Putamen (tissue), 1 donor: ENCODE measurements around the gene MDFI.
A peak's percentile ranks its signal among the peaks of the same experiment; 100 is the strongest.

Source experiments
- DNase-seq: peaks from one replicate; pipeline ENCODE4 v3.0.0-alpha.2; 2016; ENCODE audit warnings: low spot score

The MDFI gene

DNA sequence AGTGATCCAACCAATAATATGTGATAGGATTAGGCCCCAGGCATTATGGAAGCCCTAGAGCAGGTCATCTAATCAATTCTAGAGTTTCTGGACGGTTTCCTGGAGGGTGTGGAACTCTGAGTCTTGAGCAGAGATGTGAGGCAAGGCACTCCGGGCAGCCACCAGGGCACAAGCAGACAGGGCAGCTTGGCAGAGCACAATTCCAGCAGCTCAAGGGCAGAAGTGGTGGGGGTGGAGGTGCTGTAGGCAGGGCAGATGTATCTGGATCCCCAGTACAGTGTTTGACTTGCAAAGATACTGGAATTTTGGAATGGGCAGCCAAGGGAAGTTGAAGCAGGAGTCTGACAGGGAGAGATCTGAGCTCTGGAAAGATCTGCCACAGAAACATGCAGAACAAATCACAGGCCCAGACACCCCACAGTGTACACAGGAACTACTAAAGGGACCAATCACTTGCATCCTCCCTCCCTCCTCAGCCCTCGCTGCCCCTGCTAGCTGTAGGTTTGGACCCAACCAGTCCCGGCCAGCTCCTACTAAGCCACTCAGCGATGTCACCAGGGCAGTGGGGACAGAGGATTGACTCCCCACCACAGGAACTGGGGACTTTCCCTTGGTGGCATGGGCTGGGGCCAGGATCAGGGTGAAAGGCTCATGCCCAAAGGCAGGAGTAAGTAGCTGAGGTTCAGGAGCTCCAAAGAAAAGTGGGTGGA is 50.1 kb downstream of the MDFI start:
- DNase-seq, result no peak

DNA sequence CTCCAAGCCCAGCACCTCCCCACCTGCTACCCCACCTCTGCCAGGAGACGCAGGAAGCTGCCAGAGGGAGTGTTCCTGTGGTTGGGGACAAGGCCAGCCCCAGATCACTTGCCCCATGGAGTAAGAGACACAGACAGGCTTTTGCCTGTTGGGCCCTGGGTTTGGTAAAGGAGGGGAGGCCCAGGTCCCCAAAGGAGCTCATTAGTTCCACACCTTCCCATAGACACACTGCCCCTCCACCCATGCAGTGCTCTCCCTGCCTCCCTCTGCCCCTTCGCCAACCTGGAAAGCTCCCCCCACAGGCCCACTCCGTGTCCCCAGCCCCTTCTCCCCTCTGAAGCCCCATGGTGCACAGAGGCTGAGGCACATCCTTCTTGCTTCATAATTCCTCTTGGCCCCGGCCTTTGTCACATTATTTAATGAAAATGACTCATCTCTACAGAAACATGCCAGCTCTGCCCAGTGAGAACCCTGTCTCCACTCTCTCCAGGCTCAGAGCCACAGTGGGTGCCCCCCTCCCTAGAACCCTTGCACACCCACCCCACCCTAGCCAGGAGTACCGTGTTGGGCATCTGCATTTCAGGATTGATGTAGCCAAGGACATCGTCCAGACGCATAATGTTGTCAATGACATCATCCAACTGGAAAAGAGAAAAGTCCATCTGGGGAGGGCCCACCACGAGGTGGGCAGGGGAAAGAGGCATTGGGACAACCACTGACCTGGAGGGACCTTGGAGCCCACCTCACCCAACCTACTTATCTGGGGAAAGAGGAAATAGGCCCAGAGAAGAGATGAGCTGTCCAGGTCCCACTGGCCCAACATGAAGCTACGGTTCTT is 51.1 kb downstream of the MDFI start:
- DNase-seq, result no peak

DNA sequence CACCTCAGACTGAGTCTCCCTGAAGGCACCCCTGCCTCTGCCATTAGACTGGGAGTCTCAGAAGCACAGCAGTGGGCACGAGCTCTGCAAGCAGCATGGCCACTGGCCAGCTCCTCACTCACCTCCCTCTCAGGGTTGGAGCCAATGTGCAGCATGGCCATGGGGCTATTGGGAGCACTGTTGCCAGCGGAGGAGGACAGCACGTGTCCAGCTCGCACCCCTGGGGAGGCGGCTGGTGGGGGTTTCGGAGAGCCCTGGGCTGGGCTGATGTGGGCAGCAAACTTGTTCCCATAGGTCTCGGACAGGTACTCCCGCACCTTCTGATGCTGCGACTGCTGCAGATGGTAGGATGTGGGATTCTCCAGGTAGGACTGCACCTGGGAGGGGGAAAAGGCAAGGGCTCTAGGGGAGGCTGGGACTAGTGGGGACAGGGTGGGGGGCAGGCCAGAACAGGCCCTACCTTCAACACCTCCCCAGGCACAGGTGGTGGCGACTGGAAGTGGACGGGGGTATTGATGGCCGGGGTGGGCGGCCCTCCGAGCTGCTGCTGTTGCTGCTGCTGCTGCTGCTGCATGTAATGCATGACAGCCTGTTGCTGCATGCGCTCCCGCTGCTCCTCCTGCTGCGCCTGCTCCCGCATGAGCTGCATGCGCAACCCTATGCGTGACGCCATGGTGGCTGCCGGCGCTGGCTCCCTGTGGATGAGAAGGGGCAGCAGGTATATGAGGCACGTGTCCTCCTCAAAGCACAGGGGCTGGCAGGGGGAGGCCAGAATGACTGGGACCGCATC is 52.5 kb downstream of the MDFI start:
- no peak for DNase-seq

DNA sequence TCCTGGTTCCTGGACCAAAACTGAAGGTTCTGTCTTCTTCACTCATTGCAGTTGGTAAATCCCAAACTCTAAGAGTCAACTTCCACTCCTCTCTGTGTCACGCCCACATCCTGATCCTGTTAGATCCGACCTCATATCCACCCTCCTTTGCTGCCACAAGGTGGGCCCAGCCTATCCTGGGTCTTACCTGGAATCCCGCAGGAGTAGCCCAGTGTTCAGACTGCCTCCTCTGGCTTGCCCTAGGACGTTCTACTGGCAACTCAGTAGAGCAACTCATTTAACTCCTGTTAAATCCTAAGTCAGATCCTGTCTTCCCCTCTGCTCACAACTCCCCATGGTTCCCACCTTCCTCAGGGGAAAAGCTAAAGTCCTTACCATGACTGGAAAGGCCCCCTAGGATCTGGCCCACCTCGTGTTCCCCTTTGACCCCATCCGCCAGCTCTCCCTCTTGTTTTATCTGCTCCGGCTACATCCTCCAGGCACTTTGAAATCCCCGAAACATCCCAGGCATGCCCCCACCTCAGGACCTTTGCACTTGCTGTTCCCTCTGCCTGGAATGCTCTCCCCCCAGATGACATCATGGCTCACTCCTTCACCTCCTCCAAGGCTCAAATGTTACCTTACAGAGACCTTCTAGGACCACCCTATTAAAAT is 53.3 kb downstream of the MDFI start:
- no peak for DNase-seq

DNA sequence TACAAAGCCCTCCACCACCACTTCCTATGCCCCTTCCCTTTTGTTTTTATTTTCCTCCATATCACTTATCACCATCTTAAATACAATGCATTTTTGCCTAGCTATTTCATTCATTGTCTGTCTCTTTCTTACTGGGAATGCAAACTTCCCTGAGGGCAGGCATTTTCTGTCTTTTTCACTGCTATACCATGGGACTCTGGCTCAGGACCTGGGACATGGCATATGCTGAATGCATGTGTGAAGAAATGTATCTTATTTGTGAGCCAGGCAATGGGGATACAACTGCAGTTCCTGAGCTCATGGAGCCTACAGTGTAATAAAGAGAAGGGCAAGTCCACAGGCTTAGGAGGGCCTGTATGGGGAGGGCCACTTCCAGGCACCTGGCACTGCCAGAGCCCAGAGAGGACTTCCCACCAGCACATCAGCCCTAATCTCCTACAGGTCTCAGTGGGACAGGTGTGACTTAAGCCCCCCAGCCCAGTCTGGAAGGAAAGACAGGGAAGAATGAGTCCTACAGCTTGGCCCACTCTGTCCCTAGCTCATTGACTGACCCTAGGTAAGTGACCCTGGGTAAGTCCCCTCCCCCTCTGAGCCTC is 53.9 kb downstream of the MDFI start:
- no peak for DNase-seq

DNA sequence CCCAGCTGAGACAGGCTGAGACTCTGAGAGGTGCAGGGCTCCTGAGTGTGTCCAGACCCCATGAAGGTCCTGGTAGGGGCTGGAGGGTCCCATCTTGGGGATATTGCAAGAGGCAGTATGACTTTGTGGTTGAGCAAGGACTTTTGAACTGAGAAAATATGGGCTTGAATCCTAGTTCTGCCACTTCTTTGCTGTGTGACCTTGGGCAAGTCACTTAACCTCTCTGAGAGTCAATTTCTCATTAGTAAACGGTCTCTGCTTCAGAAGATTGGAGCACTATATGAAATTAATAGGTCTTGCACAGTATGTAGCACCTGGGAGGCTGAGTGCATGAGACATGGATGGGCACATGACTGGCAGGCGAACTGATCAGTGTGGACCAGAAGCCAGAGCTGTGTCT is 54.5 kb downstream of the MDFI start:
- no peak for DNase-seq

DNA sequence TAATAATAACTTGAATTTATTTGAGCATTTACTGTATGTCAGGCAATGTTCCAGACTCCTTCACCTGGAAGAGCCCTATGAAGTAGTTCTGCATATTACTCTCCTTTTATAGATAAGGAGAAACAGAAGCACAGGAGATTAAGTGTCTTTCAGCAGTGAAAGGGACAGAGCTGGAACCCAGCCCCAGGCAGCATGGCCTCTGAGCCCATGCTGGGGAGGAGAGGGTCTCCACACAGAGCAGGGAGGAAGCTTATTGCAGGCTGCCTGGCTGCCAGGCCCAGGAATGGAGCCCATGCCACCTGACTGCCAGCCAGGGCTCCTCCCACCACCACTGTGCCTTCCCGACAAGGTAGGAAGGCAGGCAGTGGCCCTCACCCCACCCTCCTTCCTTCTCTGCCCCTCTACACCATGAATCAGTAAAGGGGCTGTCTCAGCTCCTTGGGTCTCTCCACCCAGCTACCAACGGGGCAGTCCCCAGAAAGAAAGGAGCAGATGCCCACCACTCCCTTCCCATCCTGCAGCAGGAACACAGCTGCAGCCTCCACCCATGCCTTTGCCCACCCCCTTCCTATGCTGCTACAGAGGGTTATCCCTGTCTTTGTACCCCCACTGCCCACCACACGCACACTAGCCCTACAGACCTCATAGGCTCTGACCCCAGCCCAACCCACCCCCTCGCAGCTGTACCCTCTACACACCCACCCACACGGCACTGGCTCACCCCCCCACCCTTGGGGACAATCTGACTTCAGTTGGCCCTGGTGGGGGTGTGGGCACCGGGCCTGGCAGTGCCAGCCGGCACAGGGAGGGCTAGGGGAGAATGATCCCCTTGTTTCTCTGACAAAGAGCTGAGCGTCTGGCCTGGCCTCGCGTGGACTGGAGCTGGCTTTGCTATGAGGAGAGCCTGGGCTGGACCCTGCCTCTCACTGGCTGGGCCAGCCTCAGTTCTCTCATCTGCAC is 55.3 kb downstream of the MDFI start:
- peak; percentile 97 for DNase-seq

DNA sequence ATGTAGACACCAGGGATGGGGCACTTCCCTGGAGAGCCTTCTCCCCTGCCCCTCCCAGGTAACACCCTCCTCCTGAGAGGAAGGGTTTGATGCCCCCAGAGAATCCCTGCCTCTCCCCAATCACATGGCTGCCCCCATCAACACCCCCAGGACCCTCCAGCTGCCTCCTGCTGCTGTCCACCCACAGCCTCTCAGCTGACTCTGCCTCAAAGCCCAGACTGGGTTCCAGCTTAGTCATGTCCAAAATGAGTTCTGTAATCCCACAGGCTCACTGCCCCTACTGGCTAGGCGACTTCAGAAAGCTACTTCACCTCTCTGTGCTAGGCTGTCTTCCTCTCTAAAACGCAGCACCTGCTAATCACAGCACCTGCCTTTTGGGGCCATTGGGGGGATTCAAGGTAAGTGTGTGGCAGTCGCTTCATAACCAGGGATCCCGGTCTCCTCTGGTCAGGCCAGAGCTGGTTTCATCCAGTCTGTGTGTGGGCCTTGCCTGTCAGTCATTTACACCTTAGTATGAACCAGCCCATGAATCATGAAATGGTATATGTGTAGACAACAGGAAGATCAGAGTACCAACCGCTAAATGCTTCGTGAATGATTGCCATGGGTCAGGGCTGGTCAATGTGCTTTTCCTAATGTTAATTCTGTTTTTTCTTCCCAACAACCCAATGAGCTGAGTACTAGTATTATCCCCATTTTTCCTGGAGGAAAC is 56.7 kb downstream of the MDFI start:
- no peak for DNase-seq

DNA sequence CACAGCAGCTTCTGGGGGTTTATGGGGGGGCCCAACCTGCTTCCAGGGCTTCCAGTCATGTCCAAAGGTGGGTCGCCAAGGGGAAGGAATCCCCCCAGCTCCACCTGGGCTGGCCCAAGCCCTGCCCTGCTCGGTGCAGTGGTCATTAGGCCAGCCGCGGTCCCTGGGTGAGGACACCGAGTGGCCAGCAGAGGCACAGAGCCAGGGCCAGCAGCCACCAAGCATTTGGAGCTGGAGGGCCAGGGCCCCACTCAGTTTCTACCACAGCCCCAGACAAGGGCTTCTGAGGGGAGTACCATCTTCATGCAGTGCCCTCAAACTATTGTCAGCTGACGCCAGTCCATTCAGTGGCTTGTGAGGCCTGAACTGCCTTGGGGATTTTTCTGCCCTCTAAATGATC is 57.6 kb downstream of the MDFI start:
- DNase-seq, result no peak

DNA sequence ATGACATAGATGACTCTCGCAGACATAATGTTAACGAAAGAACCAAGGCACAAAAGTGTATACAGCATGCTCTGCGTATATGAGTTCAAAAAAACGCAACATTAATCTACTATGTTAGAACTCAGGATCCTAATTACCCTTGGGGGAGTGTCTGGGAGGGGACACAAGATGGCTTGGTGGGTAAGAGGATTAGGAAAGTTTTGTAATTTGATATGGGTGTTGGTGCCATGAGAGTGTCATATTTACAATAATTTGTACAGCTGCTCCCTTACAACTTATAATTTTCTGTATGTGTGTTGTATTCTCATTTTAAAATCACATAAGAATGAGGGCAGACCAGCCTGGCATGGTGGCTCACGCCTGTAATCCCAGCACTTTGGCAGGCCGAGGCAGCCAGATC is 58.5 kb downstream of the MDFI start:
- no peak for DNase-seq

DNA sequence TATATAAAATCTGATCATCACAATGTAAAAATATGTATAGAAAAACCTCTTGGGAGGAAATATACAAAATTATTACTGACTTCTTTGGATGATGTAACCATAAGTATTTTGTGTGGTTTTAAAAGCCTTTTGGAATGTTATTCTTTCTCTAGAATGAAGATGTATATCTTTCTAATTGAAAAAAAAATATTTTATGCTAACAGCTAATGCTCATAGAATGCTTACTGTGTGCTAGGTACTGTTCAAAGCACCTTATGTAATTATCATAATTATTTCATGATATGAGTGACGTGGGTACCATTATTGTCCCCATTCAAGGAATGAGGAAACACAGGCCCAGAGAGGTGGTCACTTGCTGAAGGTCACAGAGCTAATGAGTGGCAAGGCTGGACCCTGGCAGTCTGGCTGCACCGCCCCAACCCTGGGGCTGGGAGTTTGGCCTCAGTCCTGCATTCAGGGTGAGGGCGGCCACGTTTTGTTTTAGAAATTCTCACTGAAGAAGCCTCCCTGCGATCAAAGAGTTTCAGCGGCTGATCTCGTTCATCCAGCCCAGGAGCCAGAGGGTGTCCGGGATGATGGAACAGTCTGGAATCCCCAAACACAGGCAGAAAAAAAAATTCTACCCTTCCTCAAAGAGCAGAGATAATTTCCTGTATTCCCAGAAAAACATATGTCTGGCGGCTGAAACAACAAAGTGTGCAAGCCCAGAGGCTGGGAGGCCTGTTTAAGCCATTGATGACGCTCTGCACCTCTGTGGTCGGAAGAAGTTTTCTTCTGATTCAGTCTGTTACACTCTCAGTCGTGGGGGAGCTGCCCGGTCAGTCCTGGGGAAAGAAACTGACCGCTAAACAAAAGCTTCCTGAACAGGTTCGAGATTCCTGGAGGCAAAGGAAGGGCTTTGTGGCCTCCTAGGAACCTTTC is 59.9 kb downstream of the MDFI start:
- DNase-seq, result no peak

DNA sequence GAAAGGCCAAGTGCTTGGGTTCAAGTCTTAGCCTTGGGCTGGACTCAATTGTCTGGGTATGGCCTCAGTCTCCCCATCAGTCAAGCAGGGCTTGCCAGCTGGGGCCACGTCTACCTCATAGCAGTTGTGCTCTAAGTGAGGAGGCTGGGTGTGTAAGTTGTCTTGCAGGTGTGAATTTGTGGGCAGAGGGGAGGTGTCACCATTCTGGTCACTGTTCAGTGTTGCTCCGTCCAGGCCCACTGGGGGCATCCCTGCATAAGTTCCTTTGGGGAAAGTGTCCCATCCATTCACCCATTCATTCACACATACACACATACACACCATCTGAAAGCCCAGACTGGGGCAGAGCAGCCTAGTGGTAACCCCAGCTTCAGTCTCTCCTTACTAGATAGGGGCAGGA is 60.8 kb downstream of the MDFI start:
- no peak for DNase-seq

DNA sequence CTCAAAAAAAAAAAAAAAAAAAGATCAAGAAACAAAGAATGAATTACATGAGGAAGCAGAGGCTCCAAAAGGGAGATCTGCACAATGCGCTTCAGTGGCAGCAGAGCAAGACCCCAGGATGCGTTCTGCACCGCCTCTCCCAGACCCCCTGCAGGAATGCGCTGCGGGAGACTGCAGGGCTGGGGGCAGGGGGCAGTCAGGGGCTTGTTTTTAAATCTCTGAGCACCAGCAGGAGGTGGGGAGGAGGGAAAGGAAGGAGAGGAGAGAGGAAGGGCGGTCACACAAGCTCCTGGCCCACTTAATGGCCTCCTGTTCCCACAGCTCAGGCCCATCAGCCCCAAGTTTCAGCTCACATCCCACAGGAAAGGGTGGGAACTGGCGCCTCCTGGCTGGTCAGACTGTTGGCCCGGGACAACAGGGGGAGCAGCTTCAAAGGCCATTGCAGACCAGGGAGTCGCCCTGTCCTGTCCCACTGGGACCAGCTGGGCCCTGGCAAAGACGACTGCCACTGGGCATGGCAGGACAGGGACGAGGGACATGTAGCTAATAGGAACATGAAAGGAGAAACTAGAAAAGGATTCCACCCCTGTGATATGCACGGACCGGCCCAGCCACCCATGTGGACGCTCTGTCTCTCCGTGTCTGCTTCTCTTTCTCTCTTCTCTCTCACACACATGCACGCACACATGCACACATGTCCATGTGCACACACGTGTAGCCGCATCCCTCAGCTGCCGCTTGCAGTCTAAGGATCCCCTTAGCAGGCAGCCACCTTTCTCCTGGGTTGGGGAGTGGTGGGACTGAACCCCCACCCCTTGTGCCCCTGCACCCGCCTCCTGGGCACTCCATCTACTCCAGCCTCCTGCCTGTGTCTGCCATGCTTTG is 62.4 kb downstream of the MDFI start:
- DNase-seq, result no peak

DNA sequence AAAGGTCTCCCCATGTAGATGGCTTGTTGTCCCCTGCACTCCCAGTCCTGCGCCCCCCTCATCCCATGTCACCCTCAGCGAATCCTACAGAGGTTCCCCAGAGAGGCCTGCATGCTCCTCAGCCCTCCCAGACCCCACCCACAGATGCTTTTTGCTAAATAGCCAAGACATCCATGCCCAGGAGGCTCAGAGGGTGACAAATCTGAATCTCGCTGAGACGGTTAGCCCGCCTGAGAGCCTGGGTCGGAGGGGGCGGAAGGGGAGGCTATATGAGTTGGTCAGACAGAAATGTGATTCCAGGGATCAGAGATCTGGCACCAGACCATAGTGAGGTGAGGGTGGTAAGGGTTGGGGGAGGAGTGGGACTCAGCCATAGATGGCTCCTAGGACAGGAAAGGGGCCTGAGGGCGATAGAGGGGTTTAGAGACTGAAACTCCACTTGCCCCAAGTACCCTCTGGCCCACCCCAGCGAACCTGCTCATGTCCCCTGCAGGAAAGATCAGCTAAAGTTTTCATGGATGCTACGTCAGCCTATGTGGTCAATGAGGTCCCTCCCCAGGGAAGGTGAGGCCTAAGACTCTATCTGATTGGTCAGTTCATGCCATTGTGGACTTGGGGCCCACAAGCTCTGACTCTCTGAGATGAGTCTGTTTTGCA is 63.9 kb downstream of the MDFI start:
- no peak for DNase-seq

DNA sequence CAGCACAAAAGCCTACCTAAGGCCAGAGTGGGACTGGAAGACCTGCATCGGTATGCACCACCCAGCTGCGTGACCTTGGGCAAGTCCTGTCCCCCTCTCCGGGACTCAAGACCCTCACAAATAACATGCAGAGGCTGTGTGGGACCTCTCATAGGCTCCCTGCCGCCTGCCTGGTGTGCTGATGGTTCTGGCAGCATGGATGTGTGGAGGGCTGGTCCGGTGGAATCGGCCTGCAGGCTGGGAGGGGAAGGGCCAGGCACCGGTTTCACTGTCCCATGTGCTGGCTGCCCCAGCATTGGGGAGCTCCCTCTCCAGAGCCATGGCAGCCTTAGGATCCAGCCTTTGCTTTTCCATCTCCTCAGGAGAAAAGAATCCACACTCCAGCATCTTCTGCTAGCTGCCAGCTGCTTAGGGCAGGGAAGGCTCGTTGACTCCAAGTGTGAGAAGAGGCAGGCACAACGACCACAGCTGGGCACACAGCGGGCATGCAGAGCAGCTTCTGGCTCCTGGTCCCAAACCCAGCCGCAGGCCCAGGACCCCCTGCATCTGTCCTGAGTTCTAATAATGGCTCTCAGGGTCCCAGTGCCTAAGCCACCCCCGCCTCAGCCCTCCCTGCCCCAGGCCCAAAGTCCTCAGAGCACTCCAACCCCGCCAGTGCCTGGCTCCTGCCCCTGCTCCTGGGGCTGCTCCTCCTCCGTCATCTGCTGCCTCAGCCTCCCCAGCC is 64.7 kb downstream of the MDFI start:
- no peak for DNase-seq
